CD4-positive, alpha-beta T cell (primary cell): Measurements from ENCODE around the gene MACROD2. TPM values are rescaled to one million over a fixed set of nuclear protein-coding genes. Genes with fewer than 3 reads are reported as not detected.

Experiments used
- ATAC-seq: fragments of 200-7000 bp; cut with Tn5 transposase; one replicate; pipeline ENCODE4 v1.10.0; 2022; ENCODE audit warnings: mild to moderate bottlenecking; ENCODE audit not compliant: poor library complexity
- CTCF ChIA-PET: fragments of 350-600 bp; sonication (Branson Sonifier 250); formaldehyde crosslinking; loops from one replicate; lab custom pipeline; 2021; ENCODE audit warnings: antibody characterized with exemption, inconsistent platforms; lab: Charles Lee
- POLR2A ChIA-PET: fragments of 350-600 bp; sonication (Branson Sonifier 250); formaldehyde crosslinking; loops from one replicate; lab custom pipeline; 2021; ENCODE audit warnings: antibody characterized with exemption, inconsistent platforms; lab: Charles Lee
- DNase-seq, 14 experiments: peaks; one replicate each; pipeline ENCODE4 v3.0.0-alpha.2; 2013 to 2020; ENCODE audit warnings: mixed read lengths in 2 of 14
- H3K27ac ChIP-seq, 2 donors: one replicate each; pipeline versions ENCODE4 v1.5.1 to v1.7.0; 2013; ENCODE audit warnings: low read length in 2 of 2, low read depth in 1 of 2, mild to moderate bottlenecking in 1 of 2
- H3K27me3 ChIP-seq, 2 experiments: 1 replicate in 1 of 2; 2 replicates in 1 of 2; pipeline versions ENCODE4 v1.6.1 to v1.7.0; 2013; ENCODE audit warnings: low read length in 2 of 2, control low read depth in 1 of 2, mild to moderate bottlenecking in 1 of 2, moderate library complexity in 1 of 2; ENCODE audit not compliant: insufficient read depth in 2 of 2, control insufficient read depth in 1 of 2
- H3K36me3 ChIP-seq: one replicate; pipeline ENCODE4 v1.6.1; 2013; ENCODE audit warnings: low read length, control low read depth; ENCODE audit not compliant: insufficient read depth
- H3K4me1 ChIP-seq: one replicate; pipeline ENCODE4 v1.6.1; 2013; ENCODE audit warnings: low read length, control low read depth; ENCODE audit not compliant: insufficient read depth
- H3K4me3 ChIP-seq: one replicate; pipeline ENCODE4 v1.5.1; 2013; ENCODE audit warnings: mild to moderate bottlenecking, low read length, moderate library complexity
- H3K9me3 ChIP-seq, 2 experiments: 1 replicate in 1 of 2; 2 replicates in 1 of 2; pipeline versions ENCODE4 v1.6.1 to v1.7.0; 2013; ENCODE audit warnings: low read length in 2 of 2, mild to moderate bottlenecking in 2 of 2, control low read depth in 1 of 2, moderate library complexity in 1 of 2; ENCODE audit not compliant: control insufficient read depth in 1 of 2, insufficient read depth in 1 of 2
- H3K27ac Mint-ChIP-seq: one replicate; pipeline ENCODE4 v1.8.0; 2020; ENCODE audit warnings: mixed read lengths
- H3K27me3 Mint-ChIP-seq: one replicate; pipeline ENCODE4 v1.8.0; 2021; ENCODE audit warnings: mixed read lengths
- H3K36me3 Mint-ChIP-seq: one replicate; pipeline ENCODE4 v1.8.0; 2021; ENCODE audit warnings: low read depth, mixed read lengths
- H3K4me1 Mint-ChIP-seq: one replicate; pipeline ENCODE4 v1.8.0; 2021; ENCODE audit warnings: low read depth, mixed read lengths
- H3K4me3 Mint-ChIP-seq: one replicate; pipeline ENCODE4 v1.8.0; 2020; ENCODE audit warnings: mild to moderate bottlenecking, mixed read lengths
- H3K9me3 Mint-ChIP-seq: one replicate; pipeline ENCODE4 v1.8.0; 2020; ENCODE audit warnings: mixed read lengths
- CTCF ChIP-seq: fragments of 200-600 bp; IDR thresholded peaks from one replicate; pipeline ENCODE4 v1.8.0; 2022; ENCODE audit warnings: antibody characterized with exemption, mild to moderate bottlenecking
- intact Hi-C, 2 experiments: fragments of 100-400 bp; cut with DNase I in 1 of 2; cut with micrococcal nuclease in 1 of 2; formaldehyde crosslinking; loops; one replicate each; pipeline versions ENCODE4 v1.15.1 to v1.9.0; 2023 to 2025; cut with DNase I, micrococcal nuclease
- total RNA-seq, 174 experiments: library from RNA in 2 of 174; stranded (reverse) in 2 of 174; gene quantifications; one replicate each; pipeline ENCODE4 v1.2.3 and lab custom pipeline; 2021 to 2026

The MACROD2 gene
- total RNA-seq, 2 experiments from 2014 or later, result not detected

GRCh38 chr20:15616626-15617025 lies 1621.3 kb downstream of the MACROD2 start:
- no peak for ATAC-seq
- CTCF ChIA-PET, result no interaction called here
- Histone ChIP-seq H3K4me3 (no peak overlapping the region), H3K27me3 (no peaks in the 10 kb centered on the region), H3K27ac (no peak overlapping the region), H3K4me1 (no peaks in the 10 kb centered on the region), H3K9me3 (peaks cover 0 to 8% of the 10 kb centered on the region in 2 experiments), H3K36me3 (no peaks in the 10 kb centered on the region)
- no peaks in the 10 kb centered on the region for H3K4me1 Mint-ChIP-seq
- intact Hi-C loops, result no loop called here
- peaks cover 9% of the 10 kb centered on the region for H3K9me3 Mint-ChIP-seq
- DNase-seq, result no peak
- POLR2A ChIA-PET, result no interaction called here
- no peaks in the 10 kb centered on the region for H3K36me3 Mint-ChIP-seq
- H3K27ac Mint-ChIP-seq, result no peak overlapping the region
- no peak overlapping the region for H3K4me3 Mint-ChIP-seq
- no peaks in the 10 kb centered on the region for H3K27me3 Mint-ChIP-seq
- TF ChIP-seq CTCF, result no peak

- ATAC-seq (no peak), DNase-seq (no peak)
- Histone ChIP-seq H3K9me3 (peaks cover 0 to 8% of the 10 kb centered on the region in 2 experiments), H3K36me3 (no peaks in the 10 kb centered on the region), H3K4me3 (no peak overlapping the region), H3K27ac (no peak overlapping the region), H3K27me3 (no peaks in the 10 kb centered on the region), H3K4me1 (no peaks in the 10 kb centered on the region)
- ChIA-PET POLR2A (no interaction called here), CTCF (no interaction called here)
- Mint-ChIP-seq H3K36me3 (no peaks in the 10 kb centered on the region), H3K9me3 (peaks cover 9% of the 10 kb centered on the region), H3K4me3 (no peak overlapping the region), H3K27me3 (no peaks in the 10 kb centered on the region), H3K27ac (no peak overlapping the region), H3K4me1 (no peaks in the 10 kb centered on the region)
- no peak for TF ChIP-seq CTCF
- intact Hi-C loops, result no loop called here
These were observed 1622.8 kb downstream of the MACROD2 start for GRCh38 chr20:15618110-15618509.

DNA sequence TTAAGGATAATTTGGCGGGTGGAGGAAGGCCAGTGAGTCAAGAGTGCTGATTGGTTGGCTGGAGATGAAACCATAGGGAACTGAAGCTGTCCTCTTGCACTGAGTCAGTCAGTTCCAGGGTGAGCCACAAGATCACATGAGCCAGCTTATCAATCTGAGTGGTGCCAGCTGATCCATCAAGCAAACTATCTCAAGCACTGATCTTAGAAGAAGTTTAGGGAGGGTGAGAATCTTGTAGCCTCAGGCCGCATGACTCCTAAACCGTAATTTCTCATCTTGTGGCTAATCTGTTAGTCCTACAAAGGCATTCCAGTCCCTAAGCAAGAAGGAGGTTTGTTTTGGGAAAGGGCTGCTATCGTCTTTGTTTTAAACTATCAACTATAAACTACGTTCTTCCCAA lies 1623.6 kb downstream of the MACROD2 start:
- ATAC-seq (no peak), DNase-seq (no peak)
- Mint-ChIP-seq H3K36me3 (no peaks in the 10 kb centered on the region), H3K27me3 (no peaks in the 10 kb centered on the region), H3K4me3 (no peak overlapping the region), H3K27ac (no peak overlapping the region), H3K4me1 (no peaks in the 10 kb centered on the region), H3K9me3 (peaks cover 6% of the 10 kb centered on the region)
- Histone ChIP-seq H3K4me1 (no peaks in the 10 kb centered on the region), H3K36me3 (no peaks in the 10 kb centered on the region), H3K27me3 (no peaks in the 10 kb centered on the region), H3K27ac (no peak overlapping the region), H3K4me3 (no peak overlapping the region), H3K9me3 (peaks cover 0 to 8% of the 10 kb centered on the region in 2 experiments)
- CTCF ChIA-PET, result no interaction called here
- POLR2A ChIA-PET, result no interaction called here
- intact Hi-C loops, result no loop called here
- no peak for TF ChIP-seq CTCF
